Kidney (tissue), 14 donors: ENCODE results near the gene GRID1. TPM values are rescaled to one million over a fixed set of nuclear protein-coding genes. Genes with fewer than 3 reads are reported as not detected.

ENCODE experiments used
- DNase-seq, 5 donors: peaks; one replicate each; pipeline ENCODE4 v3.0.0-alpha.2; 2013 to 2020
- FAIRE-seq: peaks from 2 replicates; lab custom pipeline; 2012; peaks lifted over from hg19 to GRCh38; lab: Jason Lieb, UNC
- H3K27ac ChIP-seq, 2 donors: one replicate each; pipeline ENCODE4 v1.7.0; 2013; ENCODE audit warnings: low read depth in 2 of 2, low read length in 2 of 2, inconsistent platforms in 1 of 2
- H3K27me3 ChIP-seq: one replicate; pipeline ENCODE4 v1.7.1; 2013; ENCODE audit warnings: low read length, inconsistent platforms; ENCODE audit not compliant: control insufficient read depth, insufficient read depth
- H3K36me3 ChIP-seq, 3 donors: one replicate each; pipeline versions ENCODE4 v1.7.0 to v1.7.1; 2013; ENCODE audit warnings: low read length in 3 of 3, control low read depth in 1 of 3, inconsistent platforms in 1 of 3; ENCODE audit not compliant: insufficient read depth in 3 of 3, control insufficient read depth in 2 of 3
- H3K4me1 ChIP-seq, 3 donors: one replicate each; pipeline versions ENCODE4 v1.7.0 to v1.7.1; 2013; ENCODE audit warnings: low read length in 3 of 3, inconsistent platforms in 1 of 3, low read depth in 1 of 3; ENCODE audit not compliant: control insufficient read depth in 2 of 3, insufficient read depth in 2 of 3
- H3K4me3 ChIP-seq, 3 donors: one replicate each; pipeline versions ENCODE4 v1.7.0 to v1.8.1; 2013; ENCODE audit warnings: low read length in 3 of 3, control low read depth in 1 of 3, inconsistent platforms in 1 of 3
- H3K9ac ChIP-seq, 3 donors: one replicate each; pipeline versions ENCODE4 v1.7.0 to v1.7.1; 2013; ENCODE audit warnings: low read length in 3 of 3, control low read depth in 1 of 3, inconsistent platforms in 1 of 3
- H3K9me3 ChIP-seq, 3 donors: one replicate each; pipeline versions ENCODE4 v1.7.0 to v1.7.1; 2013; ENCODE audit warnings: low read length in 3 of 3, control low read depth in 1 of 3, inconsistent platforms in 1 of 3; ENCODE audit not compliant: control insufficient read depth in 2 of 3, insufficient read depth in 1 of 3
- CTCF ChIP-seq: IDR thresholded peaks from 3 replicates; pipeline ENCODE4 v1.5.1; 2012; ENCODE audit warnings: mild to moderate bottlenecking, moderate library complexity, borderline replicate concordance; ENCODE audit not compliant: insufficient read depth; ENCODE audit errors: extremely low read depth
- intact Hi-C: fragments of 100-400 bp; cut with DNase I; formaldehyde crosslinking; loops from one replicate; pipeline ENCODE4 v1.11.1; 2022
- polyA plus RNA-seq: library from polyadenylated mRNA; stranded (reverse); fragments of 350-450 nt; fragmentation: Illumina TruSeq; extraction: RNeasy Lipid Tissue Mini Kit (QIAGEN cat#74804); gene quantifications from one replicate; pipeline ENCODE4 v1.2.3, GENCODE V29; 2014; ENCODE audit warnings: low read depth, low replicate concordance; ENCODE audit not compliant: insufficient read depth
- total RNA-seq: library from RNA; stranded (reverse); fragmentation: NEBNext Ultra II Directional; extraction: Animal tissue kit (Norgen Biotek cat#: 25700); gene quantifications from one replicate; pipeline ENCODE4 v1.2.1, GENCODE V29; 2021
- donor health status: control.
- donor health status: control.
- donor health status: control.
- donor health status: control.
- donor health status: control.
- donor health status: DM: yes; HTN: yes; CAD: no.
- donor health status: Normal renal cell carcinoma (clear cell type).

Gene GRID1
- total and polyA plus RNA-seq, 2 donors from 2014 or later, result 0.37 to 1.4 TPM

DNA sequence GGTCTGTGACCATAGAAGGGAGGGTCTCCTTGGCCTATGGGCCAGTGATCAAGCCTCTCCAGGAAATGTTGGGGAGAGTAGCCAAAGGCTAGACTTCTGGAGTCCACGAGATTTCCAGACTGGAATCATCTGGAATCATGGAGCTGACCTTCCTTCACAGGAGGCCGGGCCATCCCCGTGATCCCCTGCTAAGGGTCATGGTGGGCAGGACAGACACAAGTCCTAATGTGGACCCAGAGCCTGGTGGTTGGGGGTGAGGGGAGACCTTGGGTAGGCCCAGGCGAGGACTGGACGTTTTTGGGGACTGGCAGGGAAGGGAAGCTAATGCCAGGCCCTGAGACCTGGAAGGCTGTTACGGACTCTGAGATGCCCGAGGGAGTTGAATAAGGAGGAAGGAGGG, 9.8 kb upstream of the GRID1 start:
- TF ChIP-seq CTCF, result no peak
- DNase-seq (peak in 1 of 5 donors; percentile 61), FAIRE-seq (no peak)
- Histone ChIP-seq H3K27ac (no peak overlapping the region), H3K36me3 (no peaks in the 10 kb centered on the region), H3K4me1 (no peaks in the 10 kb centered on the region), H3K27me3 (peaks cover 6% of the 10 kb centered on the region), H3K4me3 (no peak overlapping the region), H3K9ac (no peak overlapping the region), H3K9me3 (no peaks in the 10 kb centered on the region)
- intact Hi-C loops, result loop anchor here (10.0 kb wide), 1 partner anchor 1832 kb away; no protein-coding TSS in a partner anchor

GRCh38 chr10:86375204-86375603, 8.6 kb upstream of the GRID1 start:
- peaks cover 6% of the 10 kb centered on the region for H3K27me3 ChIP-seq
- intact Hi-C loops, result loop anchor here (10.0 kb wide), 1 partner anchor 1830 kb away; no protein-coding TSS in a partner anchor
- no peak for FAIRE-seq

GRCh38 chr10:86374664-86375063, 8.1 kb upstream of the GRID1 start:
- peaks cover 8% of the 10 kb centered on the region for H3K27me3 ChIP-seq
- H3K27ac ChIP-seq, result no peak overlapping the region
- no peaks in the 10 kb centered on the region for H3K9me3 ChIP-seq
- no peaks in the 10 kb centered on the region for H3K36me3 ChIP-seq
- intact Hi-C loops, result loop anchor here (10.0 kb wide), 1 partner anchor 1830 kb away; no protein-coding TSS in a partner anchor
- DNase-seq, result peak in 1 of 5 donors; percentile 47
- no peak overlapping the region for H3K4me3 ChIP-seq
- no peak for FAIRE-seq
- H3K9ac ChIP-seq, result no peak overlapping the region
- no peaks in the 10 kb centered on the region for H3K4me1 ChIP-seq
- TF ChIP-seq CTCF, result no peak

More at GRCh38 chr10:86375204-86375603, 8.6 kb upstream of the GRID1 start:
- H3K4me1 ChIP-seq, result no peaks in the 10 kb centered on the region
- no peak overlapping the region for H3K4me3 ChIP-seq
- no peak overlapping the region for H3K9ac ChIP-seq
- H3K9me3 ChIP-seq, result no peaks in the 10 kb centered on the region
- no peak overlapping the region for H3K27ac ChIP-seq
- TF ChIP-seq CTCF, result no peak
- H3K36me3 ChIP-seq, result no peaks in the 10 kb centered on the region
- no peak for DNase-seq

- Histone ChIP-seq H3K9me3 (no peaks in the 10 kb centered on the region), H3K9ac (no peak overlapping the region), H3K27ac (no peak overlapping the region), H3K27me3 (peaks cover 10% of the 10 kb centered on the region), H3K4me3 (no peak overlapping the region), H3K36me3 (no peaks in the 10 kb centered on the region), H3K4me1 (no peaks in the 10 kb centered on the region)
- TF ChIP-seq CTCF, result no peak
- no peak for FAIRE-seq
- DNase-seq, result peak in 3 of 5 donors; percentile 5 to 49 (median 30)
- intact Hi-C loops, result loop anchor here (10.0 kb wide), 1 partner anchor 1829 kb away; no protein-coding TSS in a partner anchor
These were observed 7.2 kb upstream of the GRID1 start for GRCh38 chr10:86373828-86374227.
